ENCODE measurements around the gene GNG13. TPM values are rescaled to one million over a fixed set of nuclear protein-coding genes. Genes with fewer than 3 reads are reported as not detected.

GNG13 gene
- polyA plus RNA-seq, 2 of the 4 experiments (the other 2 are of a cell fraction), result 0.09 TPM; not detected in 1

GRCh38 chr16:770411-770810, 30.1 kb downstream of the GNG13 start:
- no peak overlapping the region for H3K4me3 ChIP-seq
- TF ChIP-seq HEYL (CRISPR knock-in tag; IDR thresholded peaks at IDR 0.05) (no peak), HOXB5 (CRISPR knock-in tag; IDR thresholded peaks at IDR 0.05) (no peak), HOXB13 (CRISPR knock-in tag; IDR thresholded peaks at IDR 0.05; ENCODE audit: low read depth) (no peak), TFCP2L1 (CRISPR knock-in tag; IDR thresholded peaks at IDR 0.05) (no peak), FOSL2 (IDR thresholded peaks at IDR 0.05) (no peak), FOSL2 (CRISPR knock-in tag; IDR thresholded peaks at IDR 0.05) (no peak), NPAS2 (CRISPR knock-in tag; IDR thresholded peaks at IDR 0.05; ENCODE audit: borderline replicate concordance) (no peak), POLR2AphosphoS2 (conservative IDR thresholded peaks at IDR 0.05; ENCODE audit: low read length) (no peak), JUNB (IDR thresholded peaks at IDR 0.05) (no peak), ELK1 (IDR thresholded peaks at IDR 0.05; ENCODE audit: low read depth, low read length) (no peak), CHD2 (IDR thresholded peaks at IDR 0.05; ENCODE audit: low read length, partially characterized antibody) (no peak), PBX3 (IDR thresholded peaks at IDR 0.05) (no peak), SREBF2 (IDR thresholded peaks at IDR 0.05) (no peak), HMGXB4 (CRISPR knock-in tag; IDR thresholded peaks at IDR 0.05; ENCODE audit: borderline replicate concordance) (no peak), MAFK (IDR thresholded peaks at IDR 0.05; ENCODE audit: partially characterized antibody) (no peak), ZFP36 (IDR thresholded peaks at IDR 0.05; ENCODE audit: borderline replicate concordance, partially characterized antibody) (no peak), ESRRA (IDR thresholded peaks at IDR 0.05; ENCODE audit: borderline replicate concordance, low read length) (no peak), CBX8 (IDR thresholded peaks at IDR 0.05) (no peak)
- DNase-seq (ENCODE audit: low read depth in 1 of 2, low spot score in 1 of 2) (no peak), ATAC-seq (no peak), FAIRE-seq (no peak)
- WGBS (ENCODE audit: missing lambda C conversion rate), result no CpG with 5 or more reads among the region's 13 CpGs
- H3K4me2 ChIP-seq, result no peak overlapping the region
- H3K27ac ChIP-seq, result no peak overlapping the region
- H3K4me1 ChIP-seq, result peaks cover 7% of the 10 kb centered on the region
- POLR2A ChIA-PET, result no interaction called here
- H3K9me3 ChIP-seq, result no peaks in the 10 kb centered on the region
- CTCF ChIA-PET, result interaction anchor here (0.9 to 15.8 kb wide), 5 partner anchors 10 to 29 kb away, joined by 3 to 105 read pairs (median 4); partner anchors contain the start of genes CHTF18, CIAO3, MSLN and RPUSD1

- Histone ChIP-seq H3K4me2 (no peak overlapping the region), H3K9me3 (no peaks in the 10 kb centered on the region), H3K4me3 (no peak overlapping the region), H3K27ac (no peak overlapping the region), H3K4me1 (peaks cover 7% of the 10 kb centered on the region)
- no peak for DNase-seq (ENCODE audit: low read depth in 1 of 2, low spot score in 1 of 2)
- ChIA-PET POLR2A (no interaction called here), CTCF (interaction anchor here (0.9 to 15.8 kb wide), 5 partner anchors 9 to 29 kb away, joined by 3 to 105 read pairs (median 4); partner anchors contain the start of genes CHTF18, CIAO3, MSLN and RPUSD1)
- 90% methylated on average over 13 of the region's 19 CpGs for WGBS (ENCODE audit: missing lambda C conversion rate)
- ATAC-seq, result no peak
- no peak for FAIRE-seq
- TF ChIP-seq CHD4 (IDR thresholded peaks at IDR 0.05; ENCODE audit: borderline replicate concordance) (no peak), ZC3H11A (IDR thresholded peaks at IDR 0.05) (no peak), ZSCAN20 (CRISPR knock-in tag; IDR thresholded peaks at IDR 0.05) (no peak), E2F6 (IDR thresholded peaks at IDR 0.05; ENCODE audit: borderline replicate concordance, low read depth) (no peak), RAD21 (conservative IDR thresholded peaks at IDR 0.05 in 1 of 2, IDR thresholded peaks at IDR 0.05 in 1 of 2) (no peak), SREBF2 (IDR thresholded peaks at IDR 0.05) (no peak), HEYL (CRISPR knock-in tag; IDR thresholded peaks at IDR 0.05) (no peak)
Observed at GRCh38 chr16:769934-770333, 30.6 kb downstream of the GNG13 start.
